Caco-2 (cell line): ENCODE data around the gene DDX39A. TPM values are rescaled to one million over a fixed set of nuclear protein-coding genes. Genes with fewer than 3 reads are reported as not detected.

Source experiments
- BruUV-seq: library from RNA; stranded (reverse); fragments of 400-500 nt; replicated peaks from 2 replicates; lab custom pipeline; 2021; lab: Mats Ljungman, UMichigan
- CTCF ChIA-PET: fragments of 300-600 bp; sonication (Branson Sonifier 250); formaldehyde crosslinking; loops from one replicate; lab custom pipeline; 2022; ENCODE audit warnings: antibody characterized with exemption; lab: Charles Lee
- POLR2A ChIA-PET: fragments of 300-600 bp; sonication (Branson Sonifier 250); formaldehyde crosslinking; loops from one replicate; lab custom pipeline; 2022; ENCODE audit warnings: antibody characterized with exemption; lab: Charles Lee
- DNase-seq, 2 experiments: peaks; one replicate each; pipeline versions ENCODE4 v3.0.0 to v3.0.0-alpha.2; 2020 to 2022
- H3K27me3 ChIP-seq: replicated peaks from 2 replicates; pipeline ENCODE4 v1.6.0; 2011; ENCODE audit warnings: low read length; ENCODE audit not compliant: control insufficient read depth, insufficient read depth
- H3K36me3 ChIP-seq: 2 replicates; pipeline ENCODE4 v1.5.1; 2011; ENCODE audit warnings: low read length; ENCODE audit not compliant: control insufficient read depth, insufficient read depth
- H3K4me1 ChIP-seq: fragments of 250-450 bp; sonication (Bioruptor Pico); 2 replicates; pipeline ENCODE4 v1.5.1; 2020; ENCODE audit warnings: mild to moderate bottlenecking
- H3K4me3 ChIP-seq: 2 replicates; pipeline ENCODE4 v1.5.1; 2011; ENCODE audit warnings: low read depth, mild to moderate bottlenecking, control low read depth, low read length
- H3K9me3 ChIP-seq: fragments of 250-450 bp; sonication (Bioruptor Pico); 2 replicates; pipeline ENCODE4 v1.5.1; 2020; ENCODE audit warnings: mild to moderate bottlenecking, moderate library complexity
- H3K27ac Mint-ChIP-seq: one replicate; pipeline ENCODE4 v1.8.0; 2022; ENCODE audit warnings: mixed read lengths; ENCODE audit not compliant: unreplicated experiment
- H3K27me3 Mint-ChIP-seq: one replicate; pipeline ENCODE4 v1.8.0; 2022; ENCODE audit warnings: mixed read lengths; ENCODE audit not compliant: insufficient read depth, unreplicated experiment
- H3K36me3 Mint-ChIP-seq: one replicate; pipeline ENCODE4 v1.8.0; 2022; ENCODE audit warnings: mild to moderate bottlenecking, mixed read lengths; ENCODE audit not compliant: insufficient read depth, unreplicated experiment
- H3K4me1 Mint-ChIP-seq: one replicate; pipeline ENCODE4 v1.8.0; 2022; ENCODE audit warnings: low read depth, mixed read lengths; ENCODE audit not compliant: unreplicated experiment
- H3K4me3 Mint-ChIP-seq: one replicate; pipeline ENCODE4 v1.8.0; 2022; ENCODE audit warnings: mild to moderate bottlenecking, moderate library complexity, mixed read lengths; ENCODE audit not compliant: unreplicated experiment
- H3K9me3 Mint-ChIP-seq: one replicate; pipeline ENCODE4 v1.8.0; 2022; ENCODE audit warnings: mixed read lengths; ENCODE audit not compliant: unreplicated experiment
- CTCF ChIP-seq, 2 experiments: fragments of 200-600 bp in 1 of 2; IDR thresholded peaks; 1 replicate in 1 of 2; 2 replicates in 1 of 2; pipeline versions ENCODE4 v1.5.1 to v1.8.0; 2011 to 2022; ENCODE audit warnings: antibody characterized with exemption in 1 of 2, control low read depth in 1 of 2, inconsistent platforms in 1 of 2, low read depth in 1 of 2, low read length in 1 of 2, mild to moderate bottlenecking in 1 of 2, moderate library complexity in 1 of 2; ENCODE audit not compliant: insufficient read depth in 1 of 2, severe bottlenecking in 1 of 2, unreplicated experiment in 1 of 2
- intact Hi-C: fragments of 100-400 bp; cut with micrococcal nuclease; formaldehyde crosslinking; loops from one replicate; pipeline ENCODE4 v1.10.0; 2022; ENCODE audit not compliant: unreplicated experiment
- total RNA-seq: library from RNA; stranded (reverse); gene quantifications from 2 replicates; pipeline ENCODE4 v1.2.3, GENCODE V29; 2022

Gene DDX39A
- total RNA-seq, 1 experiment from 2014 or later = 118 TPM

GRCh38 chr19:14394167-14394566 lies 25.0 kb downstream of the DDX39A start:
- TF ChIP-seq CTCF (IDR thresholded peaks at IDR 0.05; ENCODE audit: insufficient read depth in 1 of 2, low read depth in 1 of 2, low read length in 1 of 2, severe bottlenecking in 1 of 2, unreplicated experiment in 1 of 2) = no peak
- no TSS peak for BruUV-seq
- POLR2A ChIA-PET = no interaction called here
- CTCF ChIA-PET = no interaction called here
- Histone ChIP-seq H3K4me3 (no peak overlapping the region), H3K4me1 (no peaks in the 10 kb centered on the region), H3K27me3 (no peaks in the 10 kb centered on the region), H3K36me3 (no peaks in the 10 kb centered on the region; the same call in 1 of the 2 replicates), H3K9me3 (no peaks in the 10 kb centered on the region)
- Mint-ChIP-seq H3K9me3 (no peaks in the 10 kb centered on the region), H3K36me3 (peaks cover 17% of the 10 kb centered on the region), H3K27me3 (no peaks in the 10 kb centered on the region), H3K27ac (no peak overlapping the region), H3K4me1 (no peaks in the 10 kb centered on the region), H3K4me3 (no peak overlapping the region)
- DNase-seq = no peak
- intact Hi-C loops = no loop called here

DNA sequence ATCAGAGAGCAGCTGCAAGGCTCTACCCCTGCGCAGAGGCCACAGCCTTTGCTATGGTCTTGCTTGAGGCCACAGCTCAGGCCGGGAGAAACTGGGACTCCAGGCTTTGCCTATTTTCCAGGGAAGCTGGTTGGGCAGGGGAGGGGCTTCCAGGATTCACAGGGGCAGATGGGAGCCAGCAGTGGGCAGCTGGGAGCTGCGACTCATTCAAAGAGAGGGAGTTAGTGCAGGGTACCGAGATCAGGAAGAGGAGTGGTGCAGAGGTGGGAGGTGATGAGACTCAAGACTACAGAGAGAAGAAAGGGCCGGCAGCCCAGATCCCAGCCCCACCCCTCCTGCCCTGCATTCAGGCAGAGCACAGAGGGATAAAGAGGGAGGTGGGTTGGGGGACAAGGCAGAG lies 25.8 kb downstream of the DDX39A start:
- H3K4me3 ChIP-seq = no peak overlapping the region
- no peak overlapping the region for H3K4me3 Mint-ChIP-seq
- H3K36me3 ChIP-seq = no peaks in the 10 kb centered on the region; the same call in 1 of the 2 replicates
- ChIA-PET POLR2A (no interaction called here), CTCF (no interaction called here)
- no peak overlapping the region for H3K27ac Mint-ChIP-seq
- no peaks in the 10 kb centered on the region for H3K9me3 ChIP-seq
- DNase-seq = no peak
- H3K27me3 Mint-ChIP-seq = no peaks in the 10 kb centered on the region
- no peaks in the 10 kb centered on the region for H3K4me1 ChIP-seq
- H3K9me3 Mint-ChIP-seq = no peaks in the 10 kb centered on the region
- no peak for TF ChIP-seq CTCF (IDR thresholded peaks at IDR 0.05; ENCODE audit: insufficient read depth in 1 of 2, low read depth in 1 of 2, low read length in 1 of 2, severe bottlenecking in 1 of 2, unreplicated experiment in 1 of 2)
- intact Hi-C loops = no loop called here
- H3K4me1 Mint-ChIP-seq = no peaks in the 10 kb centered on the region
- H3K36me3 Mint-ChIP-seq = peaks cover 17% of the 10 kb centered on the region
- BruUV-seq = no TSS peak
- no peaks in the 10 kb centered on the region for H3K27me3 ChIP-seq

DNA sequence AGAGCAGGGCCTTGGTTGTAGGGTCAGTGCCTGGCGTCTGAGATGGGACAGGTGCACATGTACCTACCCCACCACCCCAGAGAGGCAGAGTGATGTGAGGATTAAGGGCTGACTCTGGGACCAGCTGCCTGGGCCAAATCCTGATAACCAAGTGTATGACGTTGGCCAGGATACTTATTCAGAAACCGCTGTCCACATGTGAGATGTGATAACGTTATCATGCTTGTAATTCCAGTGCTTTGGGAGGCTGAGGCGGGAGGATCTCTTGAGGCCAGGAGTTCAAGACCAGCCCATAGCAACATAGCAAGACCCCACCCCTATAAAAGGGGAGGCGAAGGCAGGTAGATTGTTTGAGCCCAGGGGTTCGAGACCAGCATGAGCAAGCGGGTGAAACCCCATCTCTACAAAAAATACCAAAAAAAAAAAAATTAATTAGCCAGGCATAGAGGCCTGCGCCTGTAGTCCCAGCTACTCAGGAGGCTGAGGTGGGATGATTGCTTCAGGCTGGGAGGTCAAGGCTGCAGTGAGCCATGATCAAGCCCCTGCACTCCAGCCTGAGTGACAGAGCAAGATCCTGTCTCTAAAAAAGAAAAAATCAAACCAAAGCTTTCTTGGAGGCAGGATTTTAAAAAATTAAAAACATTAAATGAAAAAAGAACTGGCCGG lies 27.9 kb downstream of the DDX39A start:
- Mint-ChIP-seq H3K36me3 (peaks cover 11% of the 10 kb centered on the region), H3K4me3 (no peak overlapping the region), H3K9me3 (no peaks in the 10 kb centered on the region), H3K4me1 (no peaks in the 10 kb centered on the region), H3K27ac (no peak overlapping the region), H3K27me3 (no peaks in the 10 kb centered on the region)
- Histone ChIP-seq H3K27me3 (no peaks in the 10 kb centered on the region), H3K36me3 (no peaks in the 10 kb centered on the region), H3K4me1 (no peaks in the 10 kb centered on the region), H3K9me3 (no peaks in the 10 kb centered on the region), H3K4me3 (no peak overlapping the region)
- TF ChIP-seq CTCF (IDR thresholded peaks at IDR 0.05; ENCODE audit: insufficient read depth in 1 of 2, low read depth in 1 of 2, low read length in 1 of 2, severe bottlenecking in 1 of 2, unreplicated experiment in 1 of 2) = no peak
- BruUV-seq = no TSS peak
- no peak for DNase-seq
- ChIA-PET POLR2A (no interaction called here), CTCF (no interaction called here)
- intact Hi-C loops = no loop called here
